Trophoblast cell (in vitro differentiated cells and primary cell): ENCODE measurements around the gene LEUTX.

ENCODE experiments used
- DNase-seq, 2 donors: peaks; one replicate each; pipeline ENCODE4 v3.0.0-alpha.2; 2016
- H2AFZ ChIP-seq: 2 replicates; pipeline ENCODE4 v1.6.1; 2013; ENCODE audit warnings: low read length, moderate library complexity, mild to moderate bottlenecking; ENCODE audit not compliant: insufficient read depth, poor library complexity
- H2AK5ac ChIP-seq: 2 replicates; pipeline ENCODE4 v1.6.1; 2013; ENCODE audit warnings: mild to moderate bottlenecking, low read length
- H2BK120ac ChIP-seq: 2 replicates; pipeline ENCODE4 v1.6.1; 2013; ENCODE audit warnings: low read length, mild to moderate bottlenecking, moderate library complexity; ENCODE audit not compliant: insufficient read depth, poor library complexity
- H2BK12ac ChIP-seq: 2 replicates; pipeline ENCODE4 v1.6.1; 2013; ENCODE audit warnings: mild to moderate bottlenecking, low read length, moderate library complexity
- H2BK5ac ChIP-seq: 2 replicates; pipeline ENCODE4 v1.6.1; 2013; ENCODE audit warnings: low read length, low read depth, moderate library complexity, mild to moderate bottlenecking; ENCODE audit not compliant: poor library complexity
- H3K14ac ChIP-seq: 2 replicates; pipeline ENCODE4 v1.6.1; 2013; ENCODE audit warnings: mild to moderate bottlenecking, low read length
- H3K18ac ChIP-seq: 2 replicates; pipeline ENCODE4 v1.6.1; 2013; ENCODE audit warnings: mild to moderate bottlenecking, low read length
- H3K23ac ChIP-seq: 2 replicates; pipeline ENCODE4 v1.6.1; 2013; ENCODE audit warnings: low read length
- H3K27ac ChIP-seq: 2 replicates; pipeline ENCODE4 v1.5.1; 2013; ENCODE audit warnings: low read depth, mild to moderate bottlenecking, inconsistent platforms, low read length, moderate library complexity
- H3K27me3 ChIP-seq: 2 replicates; pipeline ENCODE4 v1.6.1; 2013; ENCODE audit warnings: inconsistent platforms, mild to moderate bottlenecking, low read length, moderate library complexity; ENCODE audit not compliant: insufficient read depth
- H3K36me3 ChIP-seq, 2 experiments: 1 replicate in 1 of 2; 2 replicates in 1 of 2; pipeline ENCODE4 v1.6.1; 2013; ENCODE audit warnings: low read length in 2 of 2, mild to moderate bottlenecking in 2 of 2, moderate library complexity in 1 of 2; ENCODE audit not compliant: insufficient read depth in 2 of 2, control insufficient read depth in 1 of 2
- H3K4ac ChIP-seq: 2 replicates; pipeline ENCODE4 v1.6.1; 2013; ENCODE audit warnings: low read depth, mild to moderate bottlenecking, low read length, moderate library complexity
- H3K4me1 ChIP-seq, 2 experiments: 1 replicate in 1 of 2; 2 replicates in 1 of 2; pipeline ENCODE4 v1.6.1; 2013; ENCODE audit warnings: low read length in 2 of 2, mild to moderate bottlenecking in 2 of 2, moderate library complexity in 1 of 2; ENCODE audit not compliant: insufficient read depth in 2 of 2, control insufficient read depth in 1 of 2
- H3K4me2 ChIP-seq: 2 replicates; pipeline ENCODE4 v1.6.1; 2013; ENCODE audit warnings: inconsistent platforms, mild to moderate bottlenecking, low read length, moderate library complexity
- H3K4me3 ChIP-seq: 2 replicates; pipeline ENCODE4 v1.5.1; 2013; ENCODE audit warnings: mild to moderate bottlenecking, low read depth, low read length, inconsistent platforms
- H3K79me1 ChIP-seq: one replicate; pipeline ENCODE4 v1.6.1; 2013; ENCODE audit warnings: low read length
- H3K79me2 ChIP-seq: 2 replicates; pipeline ENCODE4 v1.6.1; 2013; ENCODE audit warnings: low read length, mild to moderate bottlenecking; ENCODE audit not compliant: control insufficient read depth, insufficient read depth, poor library complexity
- H3K9ac ChIP-seq: 2 replicates; pipeline ENCODE4 v1.6.1; 2013; ENCODE audit warnings: mild to moderate bottlenecking, low read length
- H3K9me3 ChIP-seq: 2 replicates; pipeline ENCODE4 v1.6.1; 2013; ENCODE audit warnings: low read depth, mild to moderate bottlenecking, control low read depth, inconsistent platforms, low read length; ENCODE audit not compliant: insufficient read depth
- H4K12ac ChIP-seq: 2 replicates; pipeline ENCODE4 v1.6.1; 2013; ENCODE audit warnings: low read depth, mild to moderate bottlenecking, low read length, moderate library complexity
- H4K8ac ChIP-seq: 2 replicates; pipeline ENCODE4 v1.6.1; 2013; ENCODE audit warnings: low read depth, mild to moderate bottlenecking, low read length, moderate library complexity
- H4K91ac ChIP-seq: one replicate; pipeline ENCODE4 v1.6.1; 2013; ENCODE audit warnings: low read depth, mild to moderate bottlenecking, low read length, moderate library complexity
- WGBS: extraction: QIAGEN DNeasy Blood & Tissue Kit; methylation state at CpG from one replicate; pipeline ENCODE4 v1.1.7; 2013; ENCODE audit warnings: missing lambda C conversion rate; ENCODE audit not compliant: insufficient read length, insufficient coverage; ENCODE audit errors: extremely low coverage; 5-methylcytosine and 5-hydroxymethylcytosine counted together

Gene LEUTX

DNA sequence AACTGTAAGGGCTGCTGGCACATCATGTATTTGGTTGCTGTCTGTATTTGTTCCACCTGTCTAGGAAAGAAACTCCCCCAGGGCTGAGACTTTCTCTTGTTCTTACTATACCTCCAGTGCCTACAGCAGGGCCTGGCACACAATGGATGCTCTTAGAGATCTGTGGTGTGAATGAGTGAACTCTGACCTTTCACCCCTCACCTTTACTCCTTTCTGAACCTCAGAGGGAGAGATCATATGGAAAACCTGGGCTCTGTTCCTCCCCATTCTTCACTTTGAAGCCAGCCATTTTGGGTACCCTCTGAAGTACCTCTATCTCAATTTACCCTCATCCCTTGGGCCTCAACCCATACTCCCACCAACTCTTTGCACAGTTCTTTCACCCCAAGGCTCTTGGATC, 52.2 kb downstream of the LEUTX start:
- no peak overlapping the region for H3K14ac ChIP-seq
- H3K9ac ChIP-seq, result no peak overlapping the region
- H3K4ac ChIP-seq, result no peak overlapping the region
- H4K91ac ChIP-seq, result no peak overlapping the region
- no peak overlapping the region for H2BK12ac ChIP-seq
- no peak overlapping the region for H3K4me3 ChIP-seq
- no peak overlapping the region for H4K12ac ChIP-seq
- no peak overlapping the region for H2AK5ac ChIP-seq
- peaks cover 50 to 61% of the 10 kb centered on the region in 2 experiments for H3K36me3 ChIP-seq
- H3K23ac ChIP-seq, result no peak overlapping the region
- H2AFZ ChIP-seq, result no peak overlapping the region
- no peak overlapping the region for H4K8ac ChIP-seq
- no peak overlapping the region for H3K4me2 ChIP-seq
- no peaks in the 10 kb centered on the region for H3K27me3 ChIP-seq
- H3K4me1 ChIP-seq, result peaks cover 5 to 10% of the 10 kb centered on the region in 2 experiments
- no peak overlapping the region for H3K27ac ChIP-seq
- H3K18ac ChIP-seq, result no peak overlapping the region
- H3K79me2 ChIP-seq, result peaks cover 5% of the 10 kb centered on the region
- H3K79me1 ChIP-seq, result peaks cover 3% of the 10 kb centered on the region
- DNase-seq, result no peak
- H2BK5ac ChIP-seq, result no peak overlapping the region
- peaks cover 5% of the 10 kb centered on the region for H3K9me3 ChIP-seq
- H2BK120ac ChIP-seq, result no peak overlapping the region

DNA sequence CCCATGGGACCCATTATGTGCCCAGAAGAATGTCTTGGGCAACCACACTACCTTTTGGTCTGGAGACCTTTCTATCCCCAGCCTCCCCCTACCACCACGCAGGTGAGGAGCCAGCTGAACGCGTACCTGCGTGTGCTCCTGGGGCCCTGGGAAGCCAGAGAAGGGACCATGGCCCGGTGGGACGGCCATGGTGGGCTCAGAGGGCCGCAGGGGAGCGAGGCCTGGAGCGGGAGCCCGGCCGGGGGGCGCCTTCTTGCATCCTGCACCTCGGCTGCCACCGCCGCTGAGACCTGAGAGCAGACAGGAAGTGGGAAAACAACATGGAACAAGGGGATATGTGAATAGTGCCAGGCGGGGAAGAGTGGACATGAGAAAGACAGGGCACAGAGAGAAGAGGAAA, 53.0 kb downstream of the LEUTX start:
- WGBS, result no CpG with 5 or more reads among the region's 16 CpGs
- Histone ChIP-seq H2AK5ac (no peak overlapping the region), H3K14ac (no peak overlapping the region), H3K79me2 (peaks cover 5% of the 10 kb centered on the region), H3K27ac (no peak overlapping the region), H2BK12ac (no peak overlapping the region), H4K8ac (no peak overlapping the region), H4K12ac (peak overlapping the region; percentile 14), H2BK5ac (no peak overlapping the region), H3K9me3 (peaks cover 5% of the 10 kb centered on the region), H3K23ac (no peak overlapping the region), H3K36me3 (peaks cover 46 to 59% of the 10 kb centered on the region in 2 experiments), H3K4me3 (no peak overlapping the region), H3K9ac (no peak overlapping the region), H3K79me1 (peaks cover 3% of the 10 kb centered on the region), H3K4me2 (no peak overlapping the region), H3K27me3 (no peaks in the 10 kb centered on the region), H3K4me1 (peaks cover 5 to 10% of the 10 kb centered on the region in 2 experiments), H2BK120ac (no peak overlapping the region), H3K4ac (no peak overlapping the region), H2AFZ (no peak overlapping the region), H4K91ac (no peak overlapping the region), H3K18ac (no peak overlapping the region)
- no peak for DNase-seq

DNA sequence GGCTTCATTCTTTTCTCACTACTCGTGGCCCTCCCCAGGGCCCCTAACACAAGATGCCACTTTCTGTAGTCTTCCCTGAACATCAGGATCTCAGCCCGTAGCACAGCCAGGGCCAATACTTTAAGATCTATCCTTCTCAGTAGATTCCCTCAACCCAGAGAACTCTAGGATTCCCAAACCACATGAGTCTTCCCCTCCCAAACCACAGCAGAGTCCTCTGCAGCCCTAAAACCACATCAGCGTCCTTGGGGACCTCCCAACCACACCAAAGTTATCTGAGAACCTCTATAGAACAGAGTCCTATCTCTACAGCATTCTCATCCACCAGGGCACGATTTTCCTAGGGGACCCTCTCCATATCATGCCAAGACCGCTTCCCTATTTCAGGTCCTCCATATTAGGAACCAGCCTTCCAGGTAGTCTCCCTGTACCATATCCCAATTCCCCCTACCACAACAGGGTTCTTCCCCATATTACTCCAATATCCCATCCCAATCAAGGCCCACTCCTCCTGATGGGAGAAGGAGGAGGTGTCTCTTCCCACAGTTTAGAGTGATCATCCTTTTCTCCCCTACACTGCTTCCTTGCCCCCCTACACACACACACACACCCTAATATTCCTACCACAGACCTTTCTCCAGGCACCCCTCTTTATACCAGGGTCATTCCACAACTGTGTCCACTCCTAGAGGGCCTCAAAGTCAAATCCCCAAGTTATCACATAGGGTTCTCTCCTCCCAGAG, 53.9 kb downstream of the LEUTX start:
- H2AFZ ChIP-seq, result no peak overlapping the region
- peaks cover 5 to 10% of the 10 kb centered on the region in 2 experiments for H3K4me1 ChIP-seq
- peak overlapping the region; percentile 17 for H2BK12ac ChIP-seq
- H2BK5ac ChIP-seq, result no peak overlapping the region
- peak overlapping the region; percentile 7 for H3K14ac ChIP-seq
- peak overlapping the region; percentile 60 for H3K4ac ChIP-seq
- DNase-seq, result no peak
- peak overlapping the region; percentile 98 for H3K4me3 ChIP-seq
- H2AK5ac ChIP-seq, result no peak overlapping the region
- peak overlapping the region; percentile 33 for H3K18ac ChIP-seq
- peaks cover 42 to 58% of the 10 kb centered on the region in 2 experiments for H3K36me3 ChIP-seq
- peak overlapping the region; percentile 34 for H4K8ac ChIP-seq
- no peak overlapping the region for H3K23ac ChIP-seq
- peak overlapping the region; percentile 45 for H4K91ac ChIP-seq
- no CpG with 5 or more reads among the region's 5 CpGs for WGBS
- peak overlapping the region; percentile 64 for H3K9ac ChIP-seq
- no peaks in the 10 kb centered on the region for H3K27me3 ChIP-seq
- peak overlapping the region; percentile 89 for H3K4me2 ChIP-seq
- H3K79me2 ChIP-seq, result peaks cover 5% of the 10 kb centered on the region
- peaks cover 3% of the 10 kb centered on the region for H3K79me1 ChIP-seq
- H4K12ac ChIP-seq, result peak overlapping the region; percentile 16
- no peak overlapping the region for H2BK120ac ChIP-seq
- no peak overlapping the region for H3K27ac ChIP-seq
- H3K9me3 ChIP-seq, result peaks cover 5% of the 10 kb centered on the region

DNA sequence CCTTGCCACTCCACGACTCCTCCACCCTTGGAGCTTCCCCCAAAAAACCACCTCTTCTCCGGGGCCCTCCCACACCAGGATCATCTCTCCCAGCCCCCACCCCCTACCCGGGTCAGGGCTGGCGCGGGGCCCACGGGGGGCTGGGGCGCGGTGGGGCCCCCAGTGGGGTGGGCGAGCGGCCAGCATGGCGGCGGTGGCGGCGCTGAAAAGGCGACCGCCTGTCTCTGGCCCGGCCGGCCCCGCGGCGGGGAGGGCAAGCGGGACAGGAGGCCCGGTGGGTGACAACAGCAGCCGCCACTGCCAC, 54.5 kb downstream of the LEUTX start:
- peak overlapping the region; percentile 26 for H3K4ac ChIP-seq
- H2BK12ac ChIP-seq, result no peak overlapping the region
- H3K9ac ChIP-seq, result peak overlapping the region; percentile 48
- peak overlapping the region; percentile 45 for H4K91ac ChIP-seq
- no peak overlapping the region for H4K12ac ChIP-seq
- peak overlapping the region; percentile 44 for H4K8ac ChIP-seq
- H3K27ac ChIP-seq, result no peak overlapping the region
- no peak for DNase-seq
- peaks cover 38 to 56% of the 10 kb centered on the region in 2 experiments for H3K36me3 ChIP-seq
- H3K23ac ChIP-seq, result no peak overlapping the region
- H3K79me2 ChIP-seq, result peaks cover 5% of the 10 kb centered on the region
- no peak overlapping the region for H2BK5ac ChIP-seq
- peak overlapping the region; percentile 13 for H3K18ac ChIP-seq
- no peak overlapping the region for H2AFZ ChIP-seq
- H2BK120ac ChIP-seq, result no peak overlapping the region
- H3K4me3 ChIP-seq, result peak overlapping the region; percentile 98
- H3K14ac ChIP-seq, result no peak overlapping the region
- H3K4me2 ChIP-seq, result peak overlapping the region; percentile 89
- no peaks in the 10 kb centered on the region for H3K27me3 ChIP-seq
- peaks cover 3% of the 10 kb centered on the region for H3K79me1 ChIP-seq
- H2AK5ac ChIP-seq, result no peak overlapping the region
- H3K9me3 ChIP-seq, result peaks cover 5% of the 10 kb centered on the region
- no CpG with 5 or more reads among the region's 24 CpGs for WGBS
- peaks cover 5 to 10% of the 10 kb centered on the region in 2 experiments for H3K4me1 ChIP-seq
